ENCODE measurements around the gene RAB31. TPM values are rescaled to one million over a fixed set of nuclear protein-coding genes. Genes with fewer than 3 reads are reported as not detected.

Gene RAB31
- total RNA-seq, 1 donor from 2014 or later, result 36.8 TPM

DNA sequence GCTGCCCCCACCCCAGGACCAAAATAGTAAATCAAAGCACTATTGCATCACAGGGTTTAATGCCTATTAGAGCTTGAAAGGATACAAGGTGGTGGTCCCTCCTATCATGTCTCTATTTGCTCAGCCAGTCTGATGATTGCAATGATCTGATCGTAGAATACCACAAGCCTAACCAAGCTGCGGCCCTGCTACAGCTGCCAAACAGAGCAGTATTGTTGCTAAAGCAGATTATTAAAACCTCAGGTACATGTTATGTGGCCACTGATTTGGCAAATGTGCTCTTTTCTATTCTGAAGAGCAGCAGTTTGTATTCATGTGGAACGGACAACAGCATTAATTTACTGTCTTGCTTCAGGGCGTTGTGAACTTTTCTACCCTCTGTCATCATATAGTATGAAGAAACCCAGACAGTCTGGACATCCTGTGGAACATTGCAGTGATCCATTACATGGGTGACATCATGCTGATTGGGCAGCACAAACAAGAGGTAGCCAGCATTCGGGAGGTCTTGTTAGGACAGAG, 197.4 kb downstream of the RAB31 start:
- Histone ChIP-seq H3K4me1 (no peaks in the 10 kb centered on the region), H3K27me3 (no peaks in the 10 kb centered on the region), H3K27ac (no peak overlapping the region), H3K4me3 (no peak overlapping the region), H3K9me3 (no peaks in the 10 kb centered on the region), H3K36me3 (no peaks in the 10 kb centered on the region)
- intact Hi-C loops (cut with DNase I), result no loop called here
- no peak for DNase-seq (ENCODE audit: low spot score in 2 of 2)
- TF ChIP-seq, protein P1, sequence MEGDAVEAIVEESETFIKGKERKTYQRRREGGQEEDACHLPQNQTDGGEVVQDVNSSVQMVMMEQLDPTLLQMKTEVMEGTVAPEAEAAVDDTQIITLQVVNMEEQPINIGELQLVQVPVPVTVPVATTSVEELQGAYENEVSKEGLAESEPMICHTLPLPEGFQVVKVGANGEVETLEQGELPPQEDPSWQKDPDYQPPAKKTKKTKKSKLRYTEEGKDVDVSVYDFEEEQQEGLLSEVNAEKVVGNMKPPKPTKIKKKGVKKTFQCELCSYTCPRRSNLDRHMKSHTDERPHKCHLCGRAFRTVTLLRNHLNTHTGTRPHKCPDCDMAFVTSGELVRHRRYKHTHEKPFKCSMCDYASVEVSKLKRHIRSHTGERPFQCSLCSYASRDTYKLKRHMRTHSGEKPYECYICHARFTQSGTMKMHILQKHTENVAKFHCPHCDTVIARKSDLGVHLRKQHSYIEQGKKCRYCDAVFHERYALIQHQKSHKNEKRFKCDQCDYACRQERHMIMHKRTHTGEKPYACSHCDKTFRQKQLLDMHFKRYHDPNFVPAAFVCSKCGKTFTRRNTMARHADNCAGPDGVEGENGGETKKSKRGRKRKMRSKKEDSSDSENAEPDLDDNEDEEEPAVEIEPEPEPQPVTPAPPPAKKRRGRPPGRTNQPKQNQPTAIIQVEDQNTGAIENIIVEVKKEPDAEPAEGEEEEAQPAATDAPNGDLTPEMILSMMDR (IDR thresholded peaks at IDR 0.05), result no peak

DNA sequence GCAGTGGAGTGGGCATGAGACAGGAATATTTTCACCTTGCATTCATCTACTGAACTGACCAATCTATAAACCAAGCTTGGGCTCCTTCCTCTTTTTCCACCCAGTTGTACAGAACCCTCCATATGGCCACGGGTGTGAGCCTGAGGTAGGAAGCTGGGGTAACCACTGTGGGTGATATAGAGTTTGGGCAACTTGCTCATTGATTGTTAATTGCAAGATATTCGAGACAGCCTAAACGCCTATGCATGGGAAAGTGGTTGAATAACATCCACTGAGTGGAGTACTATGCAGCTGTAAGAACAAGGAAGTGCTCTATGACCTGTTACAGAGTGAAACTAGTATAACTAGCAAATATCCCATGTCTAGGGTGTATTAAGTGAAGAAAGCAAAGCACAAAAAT, 198.4 kb downstream of the RAB31 start:
- Histone ChIP-seq H3K27ac (no peak overlapping the region), H3K4me1 (no peaks in the 10 kb centered on the region), H3K4me3 (no peak overlapping the region), H3K36me3 (no peaks in the 10 kb centered on the region), H3K9me3 (no peaks in the 10 kb centered on the region), H3K27me3 (no peaks in the 10 kb centered on the region)
- no peak for DNase-seq (ENCODE audit: low spot score in 2 of 2)
- TF ChIP-seq, protein P1 (IDR thresholded peaks at IDR 0.05), result no peak
- intact Hi-C loops (cut with DNase I), result no loop called here

DNA sequence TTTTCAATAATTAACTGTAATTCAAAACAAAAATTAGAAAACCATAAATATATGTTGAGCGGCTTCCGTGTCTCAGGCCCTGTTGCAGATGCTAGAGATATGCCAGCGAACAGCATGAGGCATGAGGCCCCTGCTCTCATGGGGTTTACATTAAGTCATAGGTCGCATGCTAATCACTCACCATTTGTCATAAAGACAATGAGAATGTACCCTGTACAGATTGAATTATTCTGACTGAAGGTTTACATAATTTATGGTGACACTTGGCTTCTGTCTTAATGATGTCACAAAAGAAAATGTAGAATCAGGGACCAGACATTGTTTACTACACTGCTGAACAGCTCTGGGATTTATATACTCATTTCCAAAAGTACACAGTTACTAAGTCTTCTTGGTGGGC, 199.8 kb downstream of the RAB31 start:
- TF ChIP-seq, protein P1 (IDR thresholded peaks at IDR 0.05), result no peak
- intact Hi-C loops (cut with DNase I), result no loop called here
- DNase-seq (ENCODE audit: low spot score in 2 of 2), result no peak
- H3K27me3 ChIP-seq, result no peaks in the 10 kb centered on the region
- no peaks in the 10 kb centered on the region for H3K9me3 ChIP-seq
- H3K4me1 ChIP-seq, result no peaks in the 10 kb centered on the region
- H3K36me3 ChIP-seq, result no peaks in the 10 kb centered on the region
- H3K27ac ChIP-seq, result no peak overlapping the region
- no peak overlapping the region for H3K4me3 ChIP-seq

DNA sequence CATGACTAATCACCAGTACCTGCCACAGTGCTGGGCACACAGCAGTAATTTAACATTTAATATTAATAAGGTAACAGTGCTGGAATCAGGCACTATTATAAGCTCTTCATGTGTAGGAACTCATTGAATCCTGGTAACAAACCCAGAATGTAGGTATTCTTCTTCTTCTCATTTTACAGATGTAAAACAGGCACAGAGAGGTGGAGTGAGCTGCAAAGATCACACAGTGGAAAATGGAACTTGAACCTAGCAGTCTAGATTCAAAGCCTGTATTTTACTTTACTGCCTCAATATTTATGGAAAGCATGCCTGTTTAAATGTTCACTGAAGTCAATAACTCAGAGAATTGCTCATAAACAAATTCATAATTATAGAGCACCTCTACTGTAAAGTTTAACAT, 202.0 kb downstream of the RAB31 start:
- DNase-seq (ENCODE audit: low spot score in 2 of 2), result no peak
- Histone ChIP-seq H3K4me3 (no peak overlapping the region), H3K9me3 (no peaks in the 10 kb centered on the region), H3K27ac (no peak overlapping the region), H3K36me3 (no peaks in the 10 kb centered on the region), H3K4me1 (no peaks in the 10 kb centered on the region), H3K27me3 (no peaks in the 10 kb centered on the region)
- intact Hi-C loops (cut with DNase I), result loop anchor here (5.0 to 10.0 kb wide), 5 partner anchors 78 to 805 kb away; partner anchors contain the start of genes ANKRD12, NDUFV2, RALBP1 and TWSG1
- TF ChIP-seq, protein P1 (IDR thresholded peaks at IDR 0.05), result no peak

DNA sequence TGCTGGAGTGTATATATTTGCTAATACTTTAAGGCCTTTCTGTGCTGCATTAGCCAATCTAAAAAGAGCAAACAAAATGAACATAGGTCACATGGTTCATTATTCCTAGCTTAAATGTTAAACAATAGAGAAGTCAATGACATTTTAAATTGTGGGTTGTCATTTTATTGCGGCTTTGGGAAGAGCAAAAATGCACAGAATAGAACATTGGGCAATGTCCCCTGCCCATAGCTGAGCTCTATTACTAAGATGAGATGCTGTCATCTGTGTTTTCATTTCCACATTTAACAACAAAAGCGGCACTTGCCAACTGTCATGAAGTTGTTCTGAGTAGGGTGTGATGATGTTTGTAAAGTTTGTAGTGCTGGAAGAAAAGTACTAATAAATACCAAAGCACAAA, 202.6 kb downstream of the RAB31 start:
- intact Hi-C loops (cut with DNase I), result loop anchor here (5.0 to 10.0 kb wide), 5 partner anchors 78 to 806 kb away; partner anchors contain the start of genes ANKRD12, NDUFV2, RALBP1 and TWSG1
- DNase-seq (ENCODE audit: low spot score in 2 of 2), result no peak
- H3K27me3 ChIP-seq, result no peaks in the 10 kb centered on the region

More for the DNA sequence above, 202.6 kb downstream of the RAB31 start:
- TF ChIP-seq, protein P1 (IDR thresholded peaks at IDR 0.05), result no peak
- H3K36me3 ChIP-seq, result no peaks in the 10 kb centered on the region
- no peak overlapping the region for H3K27ac ChIP-seq
- no peak overlapping the region for H3K4me3 ChIP-seq
- no peaks in the 10 kb centered on the region for H3K9me3 ChIP-seq
- H3K4me1 ChIP-seq, result no peaks in the 10 kb centered on the region
